Loucy (cell line): Measurements from ENCODE around the gene PCMT1.

Source experiments
- CTCF ChIP-seq: fragments of 200-600 bp; sonication (generic); conservative IDR thresholded peaks from 2 replicates; pipeline ENCODE4 v1.5.1; 2014; ENCODE audit warnings: mild to moderate bottlenecking, antibody characterized with exemption, low read length
- EZH2phosphoT487 ChIP-seq: fragments of 200-600 bp; IDR thresholded peaks from 2 replicates; pipeline ENCODE4 v1.6.1; 2018; ENCODE audit warnings: antibody characterized with exemption, mild to moderate bottlenecking, moderate library complexity, borderline replicate concordance

DNA sequence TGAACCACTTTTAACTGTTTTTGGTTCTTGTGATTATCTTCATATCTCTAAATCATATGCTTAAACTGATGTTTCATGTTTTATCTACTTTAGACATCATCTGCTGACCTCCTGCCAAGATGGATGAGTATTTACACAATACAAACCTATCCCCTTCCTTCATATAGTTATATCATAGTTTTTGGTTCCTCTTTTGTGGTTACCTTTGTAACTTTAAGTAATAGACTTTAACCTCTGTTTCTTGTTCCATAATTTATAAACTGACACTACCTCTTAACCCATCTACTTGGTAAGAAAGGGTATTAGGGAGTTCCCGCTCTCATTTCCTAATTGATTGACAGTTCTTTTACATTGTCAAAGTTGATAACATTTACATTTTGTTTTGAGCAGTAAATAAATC lies 11.9 kb downstream of the PCMT1 start:
- no peak for TF ChIP-seq CTCF
- TF ChIP-seq EZH2phosphoT487, result no peak
